Parathyroid adenoma (tissue), 2 donors: ENCODE data around the gene STPG2.

Experiments used
- H2AFZ ChIP-seq: fragments of 300-600 bp; sonication (generic); one replicate; pipeline ENCODE4 v1.7.0; 2017; ENCODE audit warnings: antibody characterized with exemption, mild to moderate bottlenecking
- H3K27ac ChIP-seq: fragments of 300-600 bp; sonication (generic); one replicate; pipeline ENCODE4 v1.7.0; 2017
- H3K27me3 ChIP-seq: fragments of 300-600 bp; sonication (generic); one replicate; pipeline ENCODE4 v1.7.0; 2017; ENCODE audit warnings: low read length; ENCODE audit not compliant: control insufficient read depth, insufficient read depth
- H3K36me3 ChIP-seq: fragments of 300-600 bp; sonication (generic); one replicate; pipeline ENCODE4 v1.7.0; 2017; ENCODE audit warnings: low read length; ENCODE audit not compliant: control insufficient read depth, insufficient read depth
- H3K4me1 ChIP-seq: fragments of 300-600 bp; sonication (generic); one replicate; pipeline ENCODE4 v1.7.0; 2017; ENCODE audit warnings: control low read depth
- H3K4me2 ChIP-seq: fragments of 300-600 bp; sonication (generic); one replicate; pipeline ENCODE4 v1.7.0; 2017; ENCODE audit warnings: low read length
- H3K4me3 ChIP-seq: fragments of 300-600 bp; sonication (generic); one replicate; pipeline ENCODE4 v1.7.0; 2017; ENCODE audit warnings: low read depth, low read length
- H3K79me2 ChIP-seq: fragments of 300-600 bp; sonication (generic); one replicate; pipeline ENCODE4 v1.7.0; 2017; ENCODE audit warnings: control low read depth
- H3K9ac ChIP-seq: fragments of 300-600 bp; sonication (generic); one replicate; pipeline ENCODE4 v1.7.0; 2017; ENCODE audit warnings: mild to moderate bottlenecking
- H3K9me3 ChIP-seq: fragments of 300-600 bp; sonication (generic); one replicate; pipeline ENCODE4 v1.7.0; 2017; ENCODE audit warnings: low read length; ENCODE audit not compliant: control insufficient read depth
- CTCF ChIP-seq: fragments of 300-600 bp; sonication (generic); IDR thresholded peaks from one replicate; pipeline ENCODE4 v1.7.0; 2017; ENCODE audit warnings: antibody characterized with exemption, mild to moderate bottlenecking
- donor health status: primary hyperparathyroidism.

Gene STPG2

GRCh38 chr4:97866821-97867556 is 276.3 kb downstream of the STPG2 start:
- no peaks in the 10 kb centered on the region for H3K9me3 ChIP-seq
- no peaks in the 10 kb centered on the region for H3K79me2 ChIP-seq
- no peak overlapping the region for H2AFZ ChIP-seq
- H3K27ac ChIP-seq = no peak overlapping the region
- no peak overlapping the region for H3K9ac ChIP-seq
- no peak for TF ChIP-seq CTCF
- H3K4me1 ChIP-seq = no peaks in the 10 kb centered on the region
- H3K27me3 ChIP-seq = no peaks in the 10 kb centered on the region
- no peak overlapping the region for H3K4me2 ChIP-seq
- H3K36me3 ChIP-seq = no peaks in the 10 kb centered on the region
- H3K4me3 ChIP-seq = no peak overlapping the region

- Histone ChIP-seq H3K4me1 (no peaks in the 10 kb centered on the region), H3K9me3 (no peaks in the 10 kb centered on the region), H3K79me2 (no peaks in the 10 kb centered on the region), H3K27me3 (no peaks in the 10 kb centered on the region), H2AFZ (no peak overlapping the region), H3K36me3 (no peaks in the 10 kb centered on the region), H3K4me2 (no peak overlapping the region), H3K27ac (no peak overlapping the region), H3K4me3 (no peak overlapping the region), H3K9ac (no peak overlapping the region)
- no peak for TF ChIP-seq CTCF
These were observed 292.2 kb downstream of the STPG2 start for GRCh38 chr4:97851115-97851514.

- Histone ChIP-seq H3K79me2 (no peaks in the 10 kb centered on the region), H3K9ac (no peak overlapping the region), H3K36me3 (no peaks in the 10 kb centered on the region), H3K4me2 (no peak overlapping the region), H3K27ac (no peak overlapping the region), H3K4me1 (no peaks in the 10 kb centered on the region), H3K9me3 (no peaks in the 10 kb centered on the region), H3K4me3 (no peak overlapping the region), H2AFZ (no peak overlapping the region), H3K27me3 (no peaks in the 10 kb centered on the region)
- TF ChIP-seq CTCF = no peak
These were observed 297.5 kb downstream of the STPG2 start for GRCh38 chr4:97845758-97846157.

GRCh38 chr4:97841512-97841911 is 301.8 kb downstream of the STPG2 start:
- no peak overlapping the region for H3K4me3 ChIP-seq
- no peaks in the 10 kb centered on the region for H3K4me1 ChIP-seq
- no peak overlapping the region for H3K27ac ChIP-seq
- H3K4me2 ChIP-seq = no peak overlapping the region
- H3K27me3 ChIP-seq = no peaks in the 10 kb centered on the region
- TF ChIP-seq CTCF = no peak
- H3K79me2 ChIP-seq = no peaks in the 10 kb centered on the region
- no peaks in the 10 kb centered on the region for H3K36me3 ChIP-seq
- no peak overlapping the region for H3K9ac ChIP-seq
- H2AFZ ChIP-seq = no peak overlapping the region
- H3K9me3 ChIP-seq = no peaks in the 10 kb centered on the region

GRCh38 chr4:97836662-97837061 is 306.6 kb downstream of the STPG2 start:
- no peaks in the 10 kb centered on the region for H3K9me3 ChIP-seq
- no peak overlapping the region for H3K27ac ChIP-seq
- no peak overlapping the region for H3K4me3 ChIP-seq
- no peak overlapping the region for H2AFZ ChIP-seq
- no peaks in the 10 kb centered on the region for H3K4me1 ChIP-seq
- no peaks in the 10 kb centered on the region for H3K36me3 ChIP-seq
- H3K27me3 ChIP-seq = no peaks in the 10 kb centered on the region
- H3K4me2 ChIP-seq = no peak overlapping the region
- no peak overlapping the region for H3K9ac ChIP-seq
- no peak for TF ChIP-seq CTCF
- no peaks in the 10 kb centered on the region for H3K79me2 ChIP-seq
